ENCODE results near the gene CCSER1. TPM values are rescaled to one million over a fixed set of nuclear protein-coding genes. Genes with fewer than 3 reads are reported as not detected.

Gene CCSER1
- polyA plus RNA-seq (2012; ENCODE audit: insufficient read depth, insufficient read length): not detected

DNA sequence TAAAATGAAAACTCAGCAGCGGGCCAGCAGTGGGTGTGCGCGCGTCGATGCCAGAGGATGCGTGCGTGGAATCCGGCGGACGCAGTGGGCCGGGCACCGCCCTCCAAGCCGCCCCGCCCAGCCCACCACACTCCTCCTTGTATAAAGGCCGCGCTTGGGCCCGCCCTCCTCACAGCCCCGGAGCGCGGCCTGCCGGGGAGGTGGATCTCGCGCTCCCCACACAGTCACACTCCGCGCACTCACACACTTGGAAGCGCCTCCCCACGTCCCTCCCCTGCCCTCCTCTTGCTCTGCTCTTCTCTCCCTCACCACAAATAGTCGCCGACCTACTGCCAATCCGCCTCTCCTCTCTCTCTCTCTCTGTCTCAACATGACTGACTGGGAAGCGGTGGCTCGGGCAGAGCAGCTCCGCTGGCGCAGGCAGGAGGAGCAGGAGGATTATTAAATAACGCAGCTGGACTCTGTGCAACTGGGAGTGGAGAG lies at the start of gene CCSER1:
Gene CCSER1, plus strand, starts transcription at position 172 of the 483 bp plus-strand sequence.
- no peak within 1 kb of the TSS for H3K4me3 ChIP-seq (ENCODE audit: low read length)
- no peak for DNase-seq (ENCODE audit: low read depth, low spot score)

DNA sequence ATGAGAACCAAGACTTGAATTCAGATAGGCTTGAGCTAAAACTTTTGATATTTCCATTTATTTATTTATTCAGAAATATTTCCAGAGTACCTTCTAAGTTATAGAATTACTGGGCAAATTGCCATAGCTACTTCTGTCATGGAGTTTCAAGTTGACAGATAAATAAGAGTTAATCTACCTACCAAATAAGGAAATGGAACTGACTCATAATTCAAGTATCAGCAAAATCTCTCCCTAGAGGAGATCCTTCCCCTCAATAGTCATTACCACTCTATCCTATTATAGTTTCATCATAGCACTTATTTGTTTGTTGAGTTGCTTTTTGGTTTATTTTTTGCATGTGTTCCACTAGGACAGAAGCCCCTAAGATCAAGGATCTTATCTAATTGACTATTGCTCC lies 48.8 kb upstream of the CCSER1 start:
- DNase-seq (ENCODE audit: low read depth, low spot score): no peak
- H3K4me3 ChIP-seq (ENCODE audit: low read length): no peak overlapping the region

DNA sequence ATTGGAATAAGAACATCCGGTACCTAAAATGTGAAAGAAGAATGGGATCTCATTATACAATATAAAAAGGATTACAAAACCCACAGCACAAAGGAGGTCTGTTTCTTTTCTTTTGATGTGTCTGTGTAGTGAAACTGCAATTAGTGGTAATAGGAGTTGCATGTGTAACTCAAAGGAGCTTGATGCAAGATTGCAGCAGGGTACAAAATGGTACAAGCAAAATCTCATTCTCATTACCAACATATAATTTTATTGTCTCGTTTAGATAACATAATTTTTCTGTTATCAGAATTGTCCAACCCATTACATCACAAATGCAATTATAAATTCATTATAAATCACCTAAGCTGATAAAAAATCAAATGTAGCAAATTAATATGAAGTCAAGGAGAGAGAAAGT lies 47.1 kb upstream of the CCSER1 start:
- H3K4me3 ChIP-seq (ENCODE audit: low read length): no peak overlapping the region
- no peak for DNase-seq (ENCODE audit: low read depth, low spot score)

DNA sequence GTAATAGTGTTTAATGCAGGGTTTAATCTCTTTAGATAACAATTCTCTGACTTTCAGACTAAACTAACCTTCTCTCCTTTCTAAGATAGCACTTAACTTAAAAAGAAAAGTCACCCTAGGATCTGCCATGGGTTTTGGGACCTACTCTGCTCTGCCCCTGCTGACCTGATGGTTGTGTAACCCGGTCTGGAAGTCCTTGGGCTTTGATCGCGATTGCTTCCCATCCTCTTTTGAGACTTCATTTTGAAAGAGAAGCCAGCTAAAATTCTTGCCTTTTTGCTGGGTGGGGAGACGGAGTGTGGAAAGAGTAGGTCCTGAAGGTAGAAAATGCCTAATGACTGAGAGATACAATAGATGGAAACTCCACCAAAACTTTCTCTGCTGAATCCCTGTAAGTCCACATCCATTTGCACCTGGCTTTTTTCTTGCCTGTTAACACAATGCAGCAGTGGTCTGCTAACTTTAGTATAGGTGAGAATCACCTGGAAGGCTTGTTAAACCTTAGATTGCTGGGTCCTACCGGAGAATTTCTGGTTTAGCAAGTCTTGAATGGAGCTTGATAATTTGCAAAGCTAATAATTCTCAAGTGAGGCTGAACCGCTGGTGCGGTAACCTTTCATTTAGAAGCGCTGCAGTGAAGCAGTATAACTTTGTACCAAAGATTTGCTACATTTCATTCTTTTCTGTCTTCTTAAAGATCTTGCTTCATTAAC lies 45.6 kb upstream of the CCSER1 start:
- DNase-seq (ENCODE audit: low read depth, low spot score): no peak

DNA sequence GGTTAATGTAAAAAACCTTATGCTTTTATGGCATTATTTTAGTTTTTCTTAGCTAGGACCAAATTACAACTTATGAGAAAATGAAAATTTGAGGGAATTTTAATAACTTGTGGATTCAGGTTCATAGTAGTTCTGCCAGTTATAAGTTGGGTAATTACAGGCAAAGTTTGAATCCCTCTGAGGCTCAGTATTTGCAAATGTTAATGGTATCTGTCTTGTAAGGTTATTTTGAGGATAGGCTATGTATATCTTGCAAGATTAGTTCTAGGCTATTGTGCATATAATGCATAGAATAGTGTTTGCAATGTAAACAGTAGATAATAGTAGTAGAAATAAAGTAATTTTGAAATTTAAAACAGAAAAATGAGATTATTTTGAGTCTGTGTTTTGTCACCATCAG lies 44.7 kb upstream of the CCSER1 start:
- no peak for DNase-seq (ENCODE audit: low read depth, low spot score)

More for the DNA sequence above, 45.6 kb upstream of the CCSER1 start:
- H3K4me3 ChIP-seq (ENCODE audit: low read length): no peak overlapping the region

DNA sequence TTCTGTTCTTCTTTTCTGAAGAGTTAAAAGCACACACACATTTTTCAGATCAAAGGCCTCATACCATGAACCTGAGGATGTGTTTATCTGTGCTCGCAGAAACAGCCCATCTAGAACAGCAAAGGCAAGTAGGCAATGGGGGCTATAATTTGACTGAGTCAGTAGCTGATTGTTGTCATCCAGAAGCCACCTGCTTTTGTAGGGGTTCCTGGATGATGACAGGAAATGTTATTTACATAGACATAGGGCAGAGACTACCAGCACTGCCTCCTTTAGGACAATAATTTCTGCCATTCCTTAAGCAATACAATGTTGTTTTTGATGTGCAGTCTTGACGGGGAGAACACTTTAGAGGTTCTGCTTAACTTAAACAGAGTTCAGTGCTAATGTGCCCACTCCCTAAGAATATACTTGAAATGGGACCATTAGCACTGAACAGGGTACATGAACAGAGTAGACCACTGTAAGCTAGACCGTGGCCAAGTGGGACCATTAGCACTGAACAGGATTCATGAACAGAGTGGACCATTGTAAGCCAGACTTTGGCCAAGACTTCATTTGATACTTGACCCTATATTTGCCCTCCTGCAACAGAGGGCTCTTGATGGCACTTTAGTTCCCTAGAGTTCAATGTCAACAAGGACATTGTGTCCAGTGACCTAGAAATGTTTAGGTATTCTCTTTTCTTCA lies 42.8 kb upstream of the CCSER1 start:
- no peak for DNase-seq (ENCODE audit: low read depth, low spot score)
- H3K4me3 ChIP-seq (ENCODE audit: low read length): no peak overlapping the region

More for the DNA sequence above, 44.7 kb upstream of the CCSER1 start:
- H3K4me3 ChIP-seq (ENCODE audit: low read length): no peak overlapping the region

DNA sequence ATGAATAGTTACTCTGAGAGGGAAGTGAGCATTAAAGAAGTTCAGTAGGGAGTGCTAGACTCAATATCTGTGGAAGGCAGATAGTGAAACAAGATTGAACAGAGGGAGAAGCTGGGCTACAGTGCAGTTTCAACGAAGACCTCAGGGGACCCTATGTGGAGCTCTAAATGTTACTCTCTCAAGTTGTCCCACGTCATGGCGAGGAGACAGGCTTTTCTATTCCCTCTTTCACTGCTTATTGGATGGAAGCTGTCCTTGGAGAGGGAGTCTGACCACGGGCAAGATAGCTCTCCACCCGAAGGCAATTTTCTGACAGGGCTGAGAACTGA lies 42.3 kb upstream of the CCSER1 start:
- no peak overlapping the region for H3K4me3 ChIP-seq (ENCODE audit: low read length)
- no peak for DNase-seq (ENCODE audit: low read depth, low spot score)

DNA sequence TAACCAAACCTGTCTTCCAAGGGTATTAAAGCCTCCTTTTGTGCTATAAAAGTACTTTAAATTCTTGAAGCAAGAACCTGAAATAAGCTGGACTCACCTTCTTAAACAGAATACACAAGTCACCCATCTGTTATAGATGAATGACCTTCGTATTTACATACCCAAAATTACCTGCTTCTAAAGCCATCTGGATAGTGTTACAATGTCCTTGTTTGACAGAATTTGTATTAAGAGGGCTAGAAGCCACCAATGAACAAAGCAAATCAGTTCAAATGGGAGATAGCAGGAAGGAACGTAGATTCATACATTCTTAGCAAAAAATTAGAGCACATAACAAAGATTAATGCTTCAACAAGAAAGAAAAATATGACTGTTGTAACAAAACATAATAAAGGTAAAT lies 33.7 kb upstream of the CCSER1 start:
- no peak for DNase-seq (ENCODE audit: low read depth, low spot score)
- H3K4me3 ChIP-seq (ENCODE audit: low read length): no peak overlapping the region

DNA sequence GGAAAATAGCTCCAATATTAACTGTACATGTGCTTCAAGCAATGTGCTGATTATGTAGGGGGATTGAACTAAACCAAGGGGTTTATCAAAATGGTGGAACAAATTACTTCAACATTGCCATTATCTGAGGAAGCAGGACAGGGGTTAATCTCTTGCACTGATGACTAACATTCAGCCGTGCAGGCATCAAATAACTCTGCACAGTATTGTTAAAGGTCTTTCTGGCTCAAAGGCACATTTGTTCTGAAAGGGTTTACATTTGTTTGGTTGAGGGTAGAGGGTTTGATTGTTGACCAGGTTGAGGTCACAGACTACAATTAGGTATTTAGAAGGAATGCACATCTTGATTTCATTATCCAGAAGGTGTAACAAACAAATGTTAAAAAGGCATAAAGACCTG lies 32.2 kb upstream of the CCSER1 start:
- no peak overlapping the region for H3K4me3 ChIP-seq (ENCODE audit: low read length)
- no peak for DNase-seq (ENCODE audit: low read depth, low spot score)

DNA sequence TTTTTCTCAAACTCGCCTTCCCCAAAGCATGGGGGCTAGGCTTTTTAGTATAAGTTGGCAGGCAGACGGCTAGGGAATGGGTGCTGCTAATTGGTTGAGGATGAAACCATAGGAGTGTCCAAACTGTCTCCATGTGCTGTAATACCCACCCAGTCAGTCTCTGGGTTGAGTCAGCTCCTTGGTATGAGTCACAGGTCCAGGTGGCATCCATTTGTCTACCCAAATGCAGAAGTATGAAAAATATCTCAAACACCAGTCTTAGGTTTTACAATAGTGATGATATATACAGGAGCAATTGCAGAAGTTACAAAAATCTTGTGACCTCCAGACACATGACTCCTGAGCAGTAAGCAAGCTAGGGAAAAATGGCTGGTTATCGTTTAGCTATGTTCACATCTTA lies 27.4 kb upstream of the CCSER1 start:
- DNase-seq (ENCODE audit: low read depth, low spot score): no peak
- H3K4me3 ChIP-seq (ENCODE audit: low read length): no peak overlapping the region

DNA sequence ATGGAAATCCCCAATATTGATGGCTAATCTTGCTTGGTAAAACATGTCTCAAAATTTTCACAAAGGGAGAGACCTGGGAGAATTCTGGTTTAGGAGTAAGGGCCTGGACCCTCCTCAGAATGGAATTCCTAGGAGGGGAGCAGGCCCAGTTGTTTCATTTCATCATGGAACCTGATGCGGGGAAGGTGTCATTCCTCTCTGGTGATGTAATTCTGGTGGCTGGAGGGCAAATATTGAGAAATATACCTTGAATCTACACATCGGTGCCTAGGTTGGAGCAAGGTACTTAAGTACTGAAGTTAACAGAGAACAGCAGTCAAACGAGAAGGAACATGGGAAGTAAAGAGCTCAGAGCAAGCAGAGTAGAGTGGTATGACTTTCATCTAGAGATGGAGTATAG lies 23.2 kb upstream of the CCSER1 start:
- DNase-seq (ENCODE audit: low read depth, low spot score): no peak
- no peak overlapping the region for H3K4me3 ChIP-seq (ENCODE audit: low read length)

DNA sequence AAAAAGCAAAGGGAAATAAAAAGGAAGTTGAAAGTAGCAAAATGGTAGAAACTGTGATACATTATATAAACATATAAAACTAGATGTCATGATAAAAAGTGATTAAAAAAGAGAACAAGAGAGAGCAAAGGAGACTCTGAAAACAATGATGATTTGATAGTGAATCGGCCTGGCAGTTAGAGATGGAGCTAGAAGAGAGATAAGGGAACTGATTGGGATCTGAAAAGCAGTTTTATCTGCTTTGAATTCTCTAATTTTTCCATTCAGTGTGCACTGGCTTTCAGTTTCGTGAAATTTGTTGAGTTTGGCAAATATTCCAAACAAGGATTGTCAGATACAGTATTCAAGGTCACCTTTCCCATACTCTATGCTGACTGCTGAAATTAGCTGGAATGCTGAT lies 21.9 kb upstream of the CCSER1 start:
- no peak for DNase-seq (ENCODE audit: low read depth, low spot score)
- H3K4me3 ChIP-seq (ENCODE audit: low read length): no peak overlapping the region

DNA sequence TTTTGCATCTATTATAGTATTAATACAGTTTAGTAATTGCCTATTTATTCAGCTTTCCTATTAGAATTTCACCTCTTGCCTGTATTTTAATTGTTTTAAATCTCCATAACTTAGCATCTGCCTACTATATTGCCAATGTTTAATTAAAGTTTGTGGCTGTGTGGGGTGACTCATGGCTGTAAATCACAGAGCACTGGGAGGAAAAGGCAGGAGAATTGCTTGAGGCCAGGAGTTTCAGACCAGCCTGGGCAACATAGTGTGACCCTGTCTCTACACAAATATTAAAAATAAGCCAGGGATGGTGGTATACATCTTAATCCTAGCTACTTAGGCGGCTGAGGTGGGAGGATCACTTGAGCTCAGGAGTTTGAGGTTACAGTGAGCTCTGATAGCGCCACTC lies 14.5 kb upstream of the CCSER1 start:
- DNase-seq (ENCODE audit: low read depth, low spot score): no peak
- no peak overlapping the region for H3K4me3 ChIP-seq (ENCODE audit: low read length)

DNA sequence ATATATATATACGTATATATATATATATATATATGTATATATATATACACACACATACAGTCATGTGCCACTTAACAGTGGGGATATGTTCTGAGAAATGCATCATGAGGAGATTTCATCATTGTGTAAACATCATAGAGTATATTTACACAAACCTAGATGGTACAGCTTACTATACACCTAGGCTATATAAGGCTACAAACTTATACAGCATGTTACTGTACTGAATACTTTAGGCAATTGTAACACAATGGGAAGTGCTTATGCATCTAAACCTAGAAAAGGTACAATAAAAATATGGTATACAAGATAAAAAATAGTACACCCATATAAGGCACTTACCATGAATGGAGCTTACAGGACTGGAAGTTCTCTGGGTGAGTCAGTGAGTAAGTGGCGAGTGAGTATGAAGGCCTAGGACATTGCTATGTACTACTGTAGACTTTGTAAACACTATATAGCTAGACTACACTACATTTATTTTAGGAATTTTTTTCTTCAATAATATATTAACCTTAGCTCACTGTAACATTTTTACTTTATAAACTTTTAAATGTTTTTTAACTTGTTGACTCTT lies 13.2 kb upstream of the CCSER1 start:
- DNase-seq (ENCODE audit: low read depth, low spot score): no peak
- H3K4me3 ChIP-seq (ENCODE audit: low read length): no peak overlapping the region

DNA sequence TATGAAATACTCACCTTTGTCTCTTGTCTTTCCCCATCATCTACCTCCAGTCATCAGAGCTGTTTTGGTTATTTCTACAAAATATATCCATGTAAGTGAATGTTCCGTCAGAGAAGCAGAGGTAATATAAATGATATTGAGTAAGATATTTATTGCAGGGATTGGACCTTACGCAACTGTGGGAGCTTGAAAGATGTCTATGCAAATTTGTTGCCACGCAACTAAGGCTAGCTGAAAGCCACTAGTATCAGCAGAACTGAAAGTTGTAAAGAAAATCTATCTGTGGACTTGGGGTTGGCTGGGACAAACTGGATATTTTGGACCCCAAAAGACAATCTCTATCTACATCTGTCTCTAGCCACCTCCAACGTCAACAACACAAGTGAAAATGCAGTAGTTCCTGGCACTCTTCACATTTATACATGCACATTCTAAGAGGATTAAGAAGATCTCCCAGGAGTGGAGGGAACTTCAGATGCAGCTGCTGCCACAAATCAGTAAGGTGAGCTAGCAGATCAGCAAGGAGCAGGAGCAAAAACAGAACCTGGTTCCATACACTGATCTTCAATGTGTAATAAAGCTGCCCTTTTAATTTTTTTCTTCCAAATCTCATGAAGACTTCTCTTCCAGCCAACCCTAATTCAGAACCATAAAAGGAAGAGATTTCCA lies 8.5 kb upstream of the CCSER1 start:
- DNase-seq (ENCODE audit: low read depth, low spot score): no peak
- no peak overlapping the region for H3K4me3 ChIP-seq (ENCODE audit: low read length)

DNA sequence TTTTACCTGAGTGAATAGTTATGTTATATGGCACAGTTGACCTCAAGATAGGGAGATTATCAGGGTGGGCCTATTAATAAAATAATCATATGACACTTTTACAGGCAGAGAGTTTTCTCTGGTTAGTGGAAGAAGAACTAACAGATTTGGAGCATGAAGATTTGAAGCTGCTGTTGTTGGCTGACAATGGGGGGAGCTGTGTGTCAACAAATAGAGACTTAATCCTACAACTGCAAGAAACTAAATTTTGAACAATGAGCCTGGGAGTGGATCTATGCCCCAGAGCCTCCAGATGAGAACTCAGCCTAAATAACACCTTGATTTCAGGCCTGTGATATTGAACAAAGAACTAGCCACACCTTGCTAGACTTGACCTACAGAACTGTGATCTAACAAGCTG lies 7.2 kb upstream of the CCSER1 start:
- no peak for DNase-seq (ENCODE audit: low read depth, low spot score)
- H3K4me3 ChIP-seq (ENCODE audit: low read length): no peak overlapping the region

DNA sequence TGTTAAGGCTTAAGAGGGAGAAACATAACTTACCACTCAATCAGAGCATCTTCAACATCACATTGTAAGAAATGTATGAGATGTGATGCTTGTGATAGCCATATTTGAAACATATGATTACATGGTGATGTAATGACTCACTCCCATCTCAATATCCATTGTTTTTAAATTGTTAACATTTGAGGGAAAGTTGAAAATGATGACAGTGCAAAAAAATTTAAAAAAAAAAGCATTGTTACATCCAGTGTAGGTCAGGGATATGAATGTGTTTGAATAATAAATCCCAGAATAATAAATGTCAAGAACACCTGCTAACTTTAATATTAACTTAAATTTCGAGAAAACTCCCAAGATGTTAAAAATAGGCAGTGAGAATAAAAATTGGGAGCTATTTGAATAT lies 6.4 kb upstream of the CCSER1 start:
- no peak overlapping the region for H3K4me3 ChIP-seq (ENCODE audit: low read length)
- DNase-seq (ENCODE audit: low read depth, low spot score): no peak

DNA sequence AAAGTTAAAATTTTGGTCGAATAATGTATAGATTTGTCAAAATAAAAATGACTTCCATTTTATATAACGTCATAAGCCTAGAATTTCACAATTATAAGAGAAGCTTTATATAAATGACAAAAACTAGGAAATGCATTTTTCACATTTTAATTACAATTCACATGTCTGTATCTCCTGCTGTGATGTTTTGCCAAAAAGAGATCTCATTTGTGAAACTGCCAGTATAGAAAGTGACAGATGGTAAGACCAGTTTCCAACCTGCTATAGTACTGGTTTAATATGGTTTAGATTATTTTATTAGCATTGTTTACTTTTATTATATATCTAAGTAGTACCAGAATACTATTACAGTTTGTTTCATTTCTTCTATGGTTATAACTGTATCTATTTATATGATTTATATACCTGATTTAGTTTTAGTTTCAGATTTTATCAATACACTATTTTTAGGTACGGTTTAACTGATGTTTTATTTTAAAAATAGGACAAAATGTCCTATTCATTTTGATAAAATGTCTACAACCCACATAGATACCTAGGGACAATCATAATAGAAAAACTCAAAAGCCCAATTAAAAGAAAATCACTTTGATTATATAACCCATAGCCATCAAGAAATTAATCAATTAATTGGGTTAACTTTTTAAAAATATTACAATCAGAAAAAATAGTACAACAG lies 5.4 kb upstream of the CCSER1 start:
- H3K4me3 ChIP-seq (ENCODE audit: low read length): no peak overlapping the region
- DNase-seq (ENCODE audit: low read depth, low spot score): no peak

DNA sequence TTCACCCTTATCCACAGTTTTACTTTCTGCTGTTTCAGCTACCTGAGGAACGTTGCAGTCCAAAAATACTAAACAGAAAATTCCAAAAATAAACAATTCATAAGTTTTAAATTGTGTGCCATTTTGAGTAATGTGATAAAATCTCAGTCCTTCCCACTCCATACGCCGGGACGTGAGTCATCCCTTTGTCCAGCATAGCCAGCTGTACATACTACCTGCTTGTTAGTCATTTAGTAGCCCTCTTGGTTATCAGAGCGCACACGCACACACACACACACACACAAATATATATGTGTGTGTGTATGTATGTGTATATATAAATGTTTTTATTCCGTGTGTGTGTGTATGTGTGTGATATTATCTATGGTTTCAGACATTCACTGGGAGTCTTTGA lies 4.8 kb upstream of the CCSER1 start:
- DNase-seq (ENCODE audit: low read depth, low spot score): no peak
- no peak overlapping the region for H3K4me3 ChIP-seq (ENCODE audit: low read length)

DNA sequence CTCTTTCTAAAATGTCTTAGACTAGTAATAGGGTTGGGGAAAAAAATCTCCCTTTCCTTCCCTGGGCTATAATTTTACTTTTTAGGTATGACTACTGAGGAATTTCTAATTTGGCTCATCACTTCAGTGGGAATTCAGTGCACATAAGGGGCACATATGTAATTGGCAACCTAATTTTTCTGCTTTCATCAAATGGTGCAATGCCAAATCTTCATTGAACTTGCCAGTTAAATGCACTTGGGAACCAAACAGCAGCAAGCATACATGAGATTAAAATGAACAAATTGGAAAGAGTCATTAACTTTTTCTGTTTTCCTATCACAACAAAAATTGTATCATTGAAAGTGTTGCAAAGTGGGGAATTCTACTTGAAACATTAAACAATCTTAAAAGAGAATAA lies 2.9 kb upstream of the CCSER1 start:
- DNase-seq (ENCODE audit: low read depth, low spot score): no peak
- H3K4me3 ChIP-seq (ENCODE audit: low read length): no peak overlapping the region
